Vagina (tissue), 2 donors: Measurements from ENCODE around the gene HDGFL2.

ENCODE experiments used
- POLR2A ChIP-seq, 2 donors: fragments of 450-650 bp; IDR thresholded peaks; one replicate each; pipeline ENCODE4 v1.6.1; 2017; ENCODE audit warnings: antibody characterized with exemption in 2 of 2, mild to moderate bottlenecking in 2 of 2, moderate library complexity in 2 of 2
- POLR2AphosphoS5 ChIP-seq, 2 donors: sonication (generic); formaldehyde crosslinking; IDR thresholded peaks; one replicate each; pipeline ENCODE4 v1.9.0; 2017; ENCODE audit warnings: antibody characterized with exemption in 2 of 2, mild to moderate bottlenecking in 2 of 2, low read depth in 1 of 2; ENCODE audit not compliant: insufficient read depth in 1 of 2
- TF ChIP-seq, protein P1 (sequence below), 3 experiments: fragments of 450-650 bp in 2 of 3; fragments of 200-600 bp in 1 of 3; sonication (generic) in 1 of 3; IDR thresholded peaks; one replicate each; pipeline ENCODE4 v1.5.1; 2017 to 2019; ENCODE audit warnings: antibody characterized with exemption in 3 of 3, mild to moderate bottlenecking in 2 of 3, moderate library complexity in 2 of 3

DNA sequence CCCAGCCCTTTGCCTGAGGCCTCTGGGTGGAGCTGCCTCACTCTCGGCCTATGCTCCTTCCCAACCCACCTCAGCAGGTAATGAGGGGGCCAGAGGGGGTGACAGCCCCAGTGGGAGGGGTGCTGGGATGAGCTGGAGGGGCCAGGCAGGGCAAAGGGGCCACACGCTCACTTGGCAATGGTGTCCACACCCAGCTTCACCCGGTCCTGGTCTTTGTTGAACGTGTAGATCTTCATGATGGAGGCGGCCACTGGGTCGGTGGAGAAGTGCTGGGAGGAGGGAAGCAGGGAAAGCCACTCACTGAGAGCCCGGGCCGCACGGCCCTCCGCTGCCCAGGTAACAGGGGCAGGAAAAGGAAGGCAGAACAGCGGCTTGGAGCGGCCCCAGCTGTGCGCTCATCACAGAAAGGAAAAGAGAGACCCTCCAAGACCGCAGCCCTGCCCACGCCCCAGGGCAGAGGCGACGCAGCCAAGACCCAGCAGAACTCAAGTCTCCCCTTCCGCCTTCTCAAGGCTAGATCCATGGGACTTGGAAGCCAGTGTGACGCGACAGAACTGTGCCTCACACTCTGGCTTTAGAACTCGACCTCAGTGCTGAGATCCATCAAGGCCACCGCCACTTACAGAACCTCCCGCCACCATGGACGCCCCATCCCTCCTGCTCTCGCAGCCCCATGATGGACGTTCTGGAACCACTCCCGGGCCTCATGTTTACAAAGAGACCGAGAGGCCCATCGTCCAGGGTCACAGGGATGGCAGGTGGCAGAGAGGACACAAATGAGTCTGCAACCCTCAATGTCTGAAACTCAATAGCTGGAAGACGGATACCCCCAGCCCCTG is 23.7 kb upstream of the HDGFL2 start:
- TF ChIP-seq, protein P1, sequence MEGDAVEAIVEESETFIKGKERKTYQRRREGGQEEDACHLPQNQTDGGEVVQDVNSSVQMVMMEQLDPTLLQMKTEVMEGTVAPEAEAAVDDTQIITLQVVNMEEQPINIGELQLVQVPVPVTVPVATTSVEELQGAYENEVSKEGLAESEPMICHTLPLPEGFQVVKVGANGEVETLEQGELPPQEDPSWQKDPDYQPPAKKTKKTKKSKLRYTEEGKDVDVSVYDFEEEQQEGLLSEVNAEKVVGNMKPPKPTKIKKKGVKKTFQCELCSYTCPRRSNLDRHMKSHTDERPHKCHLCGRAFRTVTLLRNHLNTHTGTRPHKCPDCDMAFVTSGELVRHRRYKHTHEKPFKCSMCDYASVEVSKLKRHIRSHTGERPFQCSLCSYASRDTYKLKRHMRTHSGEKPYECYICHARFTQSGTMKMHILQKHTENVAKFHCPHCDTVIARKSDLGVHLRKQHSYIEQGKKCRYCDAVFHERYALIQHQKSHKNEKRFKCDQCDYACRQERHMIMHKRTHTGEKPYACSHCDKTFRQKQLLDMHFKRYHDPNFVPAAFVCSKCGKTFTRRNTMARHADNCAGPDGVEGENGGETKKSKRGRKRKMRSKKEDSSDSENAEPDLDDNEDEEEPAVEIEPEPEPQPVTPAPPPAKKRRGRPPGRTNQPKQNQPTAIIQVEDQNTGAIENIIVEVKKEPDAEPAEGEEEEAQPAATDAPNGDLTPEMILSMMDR (IDR thresholded peaks at IDR 0.05): no peak
- TF ChIP-seq POLR2A (IDR thresholded peaks at IDR 0.05) (no peak), POLR2AphosphoS5 (IDR thresholded peaks at IDR 0.05; ENCODE audit: insufficient read depth in 1 of 2, low read depth in 1 of 2) (no peak)
